Measurements from ENCODE around the gene DGKA.

DNA sequence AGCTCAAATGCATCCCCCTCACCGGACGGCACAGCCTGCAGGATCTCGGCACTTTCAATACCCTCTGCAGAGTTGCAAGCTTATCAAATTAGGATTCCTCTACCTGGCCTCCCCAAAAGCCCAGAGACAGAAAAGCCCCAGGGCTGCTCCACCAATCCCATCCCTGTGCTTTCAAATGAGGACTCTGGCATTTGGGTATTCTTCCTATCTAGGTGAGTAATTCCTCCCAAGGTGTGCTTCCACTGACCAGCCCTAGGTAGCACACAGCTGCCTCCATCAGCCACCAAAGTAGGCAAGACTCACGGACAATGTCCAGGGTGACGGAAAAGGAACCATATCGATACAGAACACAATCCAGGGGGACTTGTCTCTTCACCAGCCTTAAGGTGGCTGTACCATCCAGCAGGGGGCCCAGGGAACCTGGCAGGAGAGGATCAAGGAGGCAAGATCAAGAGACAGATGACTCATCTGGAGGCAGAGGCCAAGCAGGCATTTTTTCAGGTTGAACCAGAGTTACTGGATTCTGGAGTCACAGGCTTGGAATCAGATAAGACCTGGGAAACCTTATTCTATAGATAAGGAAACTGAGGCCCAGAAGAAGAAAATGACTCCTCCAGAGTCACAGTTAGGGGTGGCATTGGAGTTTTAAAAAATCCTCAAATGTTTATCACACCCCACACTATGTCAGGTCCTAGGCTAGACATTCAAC is 25.0 kb downstream of the DGKA start:
- TF ChIP-seq ZNF274 (IDR thresholded peaks at IDR 0.05; ENCODE audit: low read depth, low read length) (no peak), YY1 (IDR thresholded peaks at IDR 0.05; ENCODE audit: insufficient read depth, insufficient read length) (no peak), SUZ12 (IDR thresholded peaks at IDR 0.05; ENCODE audit: extremely low read depth, insufficient read depth, insufficient read length) (no peak)

Data from NT2/D1 (cell line).